Psoas muscle (tissue), 8 donors: Measurements from ENCODE around the gene ZNF831. TPM values are rescaled to one million over a fixed set of nuclear protein-coding genes. Genes with fewer than 3 reads are reported as not detected.

Experiments
- ATAC-seq, 4 donors: fragments of 200-7000 bp; cut with Tn5 transposase; one replicate each; pipeline ENCODE4 v1.9.1; 2020; ENCODE audit warnings: moderate library complexity in 3 of 4, mild to moderate bottlenecking in 2 of 4
- DNase-seq, 2 donors: peaks; one replicate each; pipeline ENCODE4 v3.0.0-alpha.2; 2020
- H3K27ac ChIP-seq: fragments of 200-600 bp; one replicate; pipeline ENCODE4 v1.8.0; 2022
- H3K27me3 ChIP-seq, 3 donors: fragments of 200-600 bp in 1 of 3; one replicate each; pipeline versions ENCODE4 v1.6.1 to v1.8.0; 2013 to 2022; ENCODE audit warnings: low read length in 2 of 3, mild to moderate bottlenecking in 2 of 3, moderate library complexity in 1 of 3; ENCODE audit not compliant: insufficient read depth in 3 of 3
- H3K36me3 ChIP-seq, 2 donors: fragments of 200-600 bp in 1 of 2; one replicate each; pipeline versions ENCODE4 v1.6.1 to v1.8.0; 2013 to 2022; ENCODE audit warnings: low read depth in 1 of 2, mild to moderate bottlenecking in 1 of 2, moderate library complexity in 1 of 2; ENCODE audit not compliant: insufficient read depth in 1 of 2
- H3K4me1 ChIP-seq: fragments of 200-600 bp; one replicate; pipeline ENCODE4 v1.8.0; 2022
- H3K4me3 ChIP-seq: fragments of 200-600 bp; one replicate; pipeline ENCODE4 v1.8.0; 2022; ENCODE audit warnings: mild to moderate bottlenecking
- H3K9me3 ChIP-seq: fragments of 200-600 bp; one replicate; pipeline ENCODE4 v1.8.0; 2022
- WGBS, 3 donors: extraction: QIAGEN DNeasy Blood & Tissue Kit; methylation state at CpG; one replicate each; pipeline versions ENCODE4 v1.1.6 to v1.1.7; 2013; 5-methylcytosine and 5-hydroxymethylcytosine counted together
- intact Hi-C, 2 donors: fragments of 100-400 bp; cut with DNase I; formaldehyde crosslinking; loops; one replicate each; pipeline versions ENCODE4 v1.11.0 to v1.14.2; 2022
- polyA plus RNA-seq, 3 donors: library from polyadenylated mRNA; stranded (reverse); fragments of 200-250 nt; gene quantifications; one replicate each; pipeline ENCODE4 v1.2.3, GENCODE V29; 2013
- total RNA-seq, 4 donors: library from RNA; stranded (reverse); fragmentation: NEBNext Ultra II Directional in 2 of 4; extraction: Animal tissue kit (Norgen Biotek cat#: 25700) in 2 of 4; gene quantifications; one replicate each; pipeline versions ENCODE4 v1.2.1 to v1.2.4, GENCODE V29; 2021 to 2023
- TF ChIP-seq, protein P1 (sequence below): fragments of 200-600 bp; IDR thresholded peaks from one replicate; pipeline ENCODE4 v1.8.0; 2022; ENCODE audit warnings: antibody characterized with exemption
- donor health status: healthy with polysubstance abuse.
- donor health status: DM: no; HTN: no; CAD: no; lungs with moderate emphysema.
- donor health status: Bipolar disorder and iron deficiency.
- donor health status: healthy.
- donor health status: DM: yes; HTN: yes; CAD: no.
- donor health status: DM: no; HTN: no; CAD: no.
- donor health status: DM: no; HTN: no; CAD: no.
- donor health status: DM: yes; HTN: yes; CAD: no.

ZNF831 gene
- total and polyA plus RNA-seq, 7 donors: 0.01 to 0.08 (median 0.03) TPM; not detected in 1

DNA sequence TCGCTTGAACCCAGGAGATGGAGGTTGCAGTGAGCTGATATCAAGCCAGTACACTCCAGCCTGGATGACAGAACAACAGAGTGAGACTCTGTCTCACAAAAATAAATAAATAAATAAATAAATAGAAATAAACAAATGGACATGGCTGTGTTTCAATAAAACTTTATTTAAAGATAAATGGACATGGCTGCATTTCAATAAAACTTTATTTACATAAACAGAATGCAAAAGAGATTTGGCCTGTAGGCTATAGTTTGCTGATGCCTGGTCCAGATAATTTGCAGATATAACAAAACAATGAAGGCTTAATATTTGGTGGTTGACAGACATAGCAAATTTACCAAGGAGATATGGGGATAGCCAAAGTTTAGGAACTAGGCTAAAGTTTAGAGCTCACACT, 66.8 kb downstream of the ZNF831 start:
- Histone ChIP-seq H3K9me3 (no peaks in the 10 kb centered on the region), H3K27me3 (peaks cover 0 to 9% (median 0%) of the 10 kb centered on the region in 3 donors), H3K4me1 (no peaks in the 10 kb centered on the region), H3K4me3 (no peak overlapping the region), H3K36me3 (no peaks in the 10 kb centered on the region), H3K27ac (no peak overlapping the region)
- DNase-seq (no peak), ATAC-seq (no peak)
- 94 to 100% (median 94%) methylated on average over 1 of the region's 1 CpG for WGBS, 3 donors
- TF ChIP-seq, protein P1, sequence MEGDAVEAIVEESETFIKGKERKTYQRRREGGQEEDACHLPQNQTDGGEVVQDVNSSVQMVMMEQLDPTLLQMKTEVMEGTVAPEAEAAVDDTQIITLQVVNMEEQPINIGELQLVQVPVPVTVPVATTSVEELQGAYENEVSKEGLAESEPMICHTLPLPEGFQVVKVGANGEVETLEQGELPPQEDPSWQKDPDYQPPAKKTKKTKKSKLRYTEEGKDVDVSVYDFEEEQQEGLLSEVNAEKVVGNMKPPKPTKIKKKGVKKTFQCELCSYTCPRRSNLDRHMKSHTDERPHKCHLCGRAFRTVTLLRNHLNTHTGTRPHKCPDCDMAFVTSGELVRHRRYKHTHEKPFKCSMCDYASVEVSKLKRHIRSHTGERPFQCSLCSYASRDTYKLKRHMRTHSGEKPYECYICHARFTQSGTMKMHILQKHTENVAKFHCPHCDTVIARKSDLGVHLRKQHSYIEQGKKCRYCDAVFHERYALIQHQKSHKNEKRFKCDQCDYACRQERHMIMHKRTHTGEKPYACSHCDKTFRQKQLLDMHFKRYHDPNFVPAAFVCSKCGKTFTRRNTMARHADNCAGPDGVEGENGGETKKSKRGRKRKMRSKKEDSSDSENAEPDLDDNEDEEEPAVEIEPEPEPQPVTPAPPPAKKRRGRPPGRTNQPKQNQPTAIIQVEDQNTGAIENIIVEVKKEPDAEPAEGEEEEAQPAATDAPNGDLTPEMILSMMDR: no peak
- intact Hi-C loops: no loop called here

DNA sequence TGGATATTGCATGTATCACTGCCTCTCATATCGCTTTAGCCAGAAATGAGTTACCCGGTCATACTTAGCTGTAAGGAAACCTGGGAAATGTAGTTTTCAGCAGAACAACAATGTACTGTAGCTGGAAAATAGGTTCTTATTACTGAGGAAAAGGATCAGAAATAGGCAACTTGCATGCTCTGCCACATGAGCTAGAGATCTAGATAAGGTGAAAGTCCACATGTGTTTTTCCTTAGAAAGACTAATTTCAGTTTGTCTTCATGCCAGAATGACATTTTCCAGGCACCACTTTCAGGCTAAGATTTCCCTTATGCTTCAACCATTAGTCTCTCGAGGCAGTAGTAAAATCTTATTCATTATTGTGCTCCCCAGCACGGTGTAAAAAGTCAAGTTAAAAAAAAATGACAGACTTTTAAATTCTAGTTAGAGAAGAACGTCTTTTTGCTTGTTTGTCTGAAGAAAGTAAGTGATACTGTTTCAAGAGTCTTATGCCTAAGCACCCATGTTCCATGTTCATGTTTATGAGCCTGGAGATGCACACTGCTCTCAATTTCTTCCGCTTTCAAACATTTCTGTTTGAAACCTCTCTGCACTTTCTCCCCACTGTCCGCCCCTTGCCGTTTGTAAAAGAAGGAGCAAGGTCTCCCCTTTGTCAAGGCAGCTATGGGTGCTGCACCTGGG, 67.6 kb downstream of the ZNF831 start:
- TF ChIP-seq, protein P1: no peak
- no peaks in the 10 kb centered on the region for H3K36me3 ChIP-seq
- no peak for DNase-seq
- H3K4me1 ChIP-seq: no peaks in the 10 kb centered on the region
- intact Hi-C loops: no loop called here
- WGBS, 3 donors: 52 to 57% (median 55%) methylated on average over 8 of the region's 8 CpGs
- no peak overlapping the region for H3K4me3 ChIP-seq
- no peak for ATAC-seq
- peaks cover 0 to 9% (median 0%) of the 10 kb centered on the region in 3 donors for H3K27me3 ChIP-seq
- H3K27ac ChIP-seq: no peak overlapping the region
- no peaks in the 10 kb centered on the region for H3K9me3 ChIP-seq

DNA sequence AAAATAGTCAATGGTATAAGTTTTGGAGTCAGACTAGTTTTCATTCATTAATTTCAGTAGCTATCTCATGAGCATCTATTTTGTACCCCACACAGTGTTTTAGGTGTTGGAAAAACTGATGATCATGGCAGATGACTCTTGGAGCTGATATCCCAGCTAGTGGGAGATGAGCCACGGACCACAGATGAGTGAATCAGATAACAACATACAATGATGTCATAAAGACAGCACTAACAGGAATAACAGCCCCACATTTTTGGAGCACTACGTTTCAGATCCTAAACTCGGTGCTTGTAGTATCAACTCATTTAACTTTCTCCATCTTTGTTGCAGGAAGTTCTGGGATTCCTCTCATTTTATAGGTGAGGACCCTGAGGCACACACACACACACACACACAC, 69.0 kb downstream of the ZNF831 start:
- no peak overlapping the region for H3K27ac ChIP-seq

DNA sequence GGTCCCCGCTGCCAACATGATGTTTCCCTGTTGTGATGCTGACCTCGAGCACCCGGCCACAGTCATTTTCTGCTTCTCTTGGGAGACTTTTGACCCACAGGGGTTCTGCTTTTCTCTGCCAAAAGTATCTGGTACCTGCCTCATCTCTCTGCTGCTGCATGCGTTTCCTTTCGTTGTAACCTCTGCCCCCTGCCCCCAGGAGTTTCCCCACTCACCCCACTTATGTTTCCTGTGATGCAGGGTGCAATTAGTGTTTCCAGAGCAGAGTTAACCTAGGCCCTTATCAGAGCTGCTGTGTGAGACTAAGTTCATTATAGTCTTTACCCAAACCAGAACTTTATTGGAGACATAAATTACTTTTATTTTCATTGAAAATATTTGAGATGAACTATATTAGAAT, 71.6 kb downstream of the ZNF831 start:
- ATAC-seq (no peak), DNase-seq (no peak)
- 79 to 83% (median 82%) methylated on average over 5 of the region's 5 CpGs for WGBS, 3 donors
- Histone ChIP-seq H3K27ac (no peak overlapping the region), H3K4me1 (no peaks in the 10 kb centered on the region), H3K27me3 (peaks cover 0 to 9% (median 0%) of the 10 kb centered on the region in 3 donors), H3K36me3 (no peaks in the 10 kb centered on the region), H3K4me3 (no peak overlapping the region), H3K9me3 (no peaks in the 10 kb centered on the region)
- TF ChIP-seq, protein P1: no peak
- intact Hi-C loops: no loop called here

More for the DNA sequence above, 69.0 kb downstream of the ZNF831 start:
- intact Hi-C loops: no loop called here
- TF ChIP-seq, protein P1: no peak
- Histone ChIP-seq H3K36me3 (no peaks in the 10 kb centered on the region), H3K4me3 (no peak overlapping the region), H3K27me3 (peaks cover 0 to 9% (median 0%) of the 10 kb centered on the region in 3 donors), H3K9me3 (no peaks in the 10 kb centered on the region), H3K4me1 (no peaks in the 10 kb centered on the region)
- WGBS, 3 donors: 61 to 72% (median 67%) methylated on average over 3 of the region's 3 CpGs
- DNase-seq (no peak), ATAC-seq (no peak)

DNA sequence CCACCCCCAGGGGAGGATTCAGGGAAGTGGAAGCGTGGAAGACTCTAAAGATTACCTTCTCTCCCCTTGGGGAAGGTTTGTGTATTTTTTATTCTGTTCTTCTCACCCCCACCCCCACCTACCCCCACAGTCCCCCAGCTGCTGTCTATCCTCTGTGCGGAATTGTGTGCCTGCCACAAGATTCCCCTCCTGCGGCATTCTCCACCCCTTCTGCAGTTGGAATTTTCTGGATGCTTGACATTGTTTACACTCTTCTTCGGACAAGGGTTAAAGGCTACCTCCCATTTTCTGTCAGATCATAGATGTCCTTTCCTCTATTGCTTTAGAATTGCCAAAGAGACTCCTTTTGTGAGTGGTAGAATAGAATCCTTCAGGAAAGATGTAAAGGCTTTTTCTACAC, 76.4 kb downstream of the ZNF831 start:
- H3K9me3 ChIP-seq: no peaks in the 10 kb centered on the region
- no peak for DNase-seq
- no peak overlapping the region for H3K4me3 ChIP-seq
- peaks cover 0 to 4% (median 2%) of the 10 kb centered on the region in 3 donors for H3K27me3 ChIP-seq
- no peak overlapping the region for H3K27ac ChIP-seq
- intact Hi-C loops: no loop called here
- WGBS, 3 donors: 61 to 75% (median 75%) methylated on average over 4 of the region's 4 CpGs
- TF ChIP-seq, protein P1: no peak
- H3K36me3 ChIP-seq: no peaks in the 10 kb centered on the region
- H3K4me1 ChIP-seq: no peaks in the 10 kb centered on the region
- no peak for ATAC-seq
